Mesothelial cell of epicardium (in vitro differentiated cells): ENCODE results near the gene CCBE1. TPM values are rescaled to one million over a fixed set of nuclear protein-coding genes. Genes with fewer than 3 reads are reported as not detected.

ENCODE experiments used
- DNase-seq, 2 experiments: peaks; one replicate each; pipeline ENCODE4 v3.0.0; 2021; ENCODE audit warnings: low spot score in 2 of 2; ENCODE audit not compliant: unreplicated experiment in 2 of 2
- H3K27ac Mint-ChIP-seq: 2 replicates; pipeline ENCODE4 v1.8.0; 2021; ENCODE audit warnings: mixed read lengths
- H3K27me3 Mint-ChIP-seq: 2 replicates; pipeline ENCODE4 v1.8.0; 2021; ENCODE audit warnings: low read depth, mixed read lengths
- H3K36me3 Mint-ChIP-seq: 2 replicates; pipeline ENCODE4 v1.8.0; 2021; ENCODE audit warnings: mixed read lengths
- H3K4me1 Mint-ChIP-seq: 2 replicates; pipeline ENCODE4 v1.8.0; 2021; ENCODE audit warnings: mixed read lengths
- H3K4me3 Mint-ChIP-seq: 2 replicates; pipeline ENCODE4 v1.8.0; 2021; ENCODE audit warnings: mild to moderate bottlenecking, moderate library complexity, mixed read lengths
- H3K9me3 Mint-ChIP-seq: 2 replicates; pipeline ENCODE4 v1.8.0; 2021; ENCODE audit warnings: mixed read lengths
- total RNA-seq: library from RNA; stranded (reverse); gene quantifications from 3 replicates; pipeline ENCODE4 v1.2.1, GENCODE V29; 2021
- TF ChIP-seq, protein P1 (sequence below): fragments of 200-600 bp; sonication (generic); IDR thresholded peaks from one replicate; pipeline ENCODE4 v1.5.0; 2021; ENCODE audit warnings: antibody characterized with exemption; ENCODE audit not compliant: unreplicated experiment

Gene CCBE1
- total RNA-seq, 1 donor from 2014 or later, result 71.1 TPM

DNA sequence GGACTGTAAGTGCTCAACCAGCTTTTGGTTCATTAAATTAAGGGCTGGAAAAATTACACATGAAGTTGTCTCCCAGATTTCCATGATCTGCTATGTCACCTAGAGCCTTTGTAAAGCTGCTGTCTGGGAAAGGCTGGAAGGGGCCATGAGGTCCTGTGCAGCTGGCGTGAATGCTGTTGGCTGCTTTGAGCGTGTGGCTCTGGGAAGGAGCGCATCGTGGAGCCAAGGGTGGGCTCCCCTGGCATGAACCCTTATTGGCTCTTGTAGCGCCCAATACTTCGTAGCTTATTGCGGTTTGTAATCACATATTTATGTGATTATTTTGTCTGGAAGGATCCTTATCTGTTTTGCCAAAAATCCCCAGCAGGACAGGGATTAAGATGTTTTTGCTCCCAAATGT lies 267.6 kb downstream of the CCBE1 start:
- Mint-ChIP-seq H3K4me1 (peaks cover 21% of the 10 kb centered on the region), H3K27ac (no peak overlapping the region), H3K36me3 (peaks cover 2% of the 10 kb centered on the region), H3K4me3 (no peak overlapping the region), H3K9me3 (no peaks in the 10 kb centered on the region), H3K27me3 (no peaks in the 10 kb centered on the region)
- TF ChIP-seq, protein P1, sequence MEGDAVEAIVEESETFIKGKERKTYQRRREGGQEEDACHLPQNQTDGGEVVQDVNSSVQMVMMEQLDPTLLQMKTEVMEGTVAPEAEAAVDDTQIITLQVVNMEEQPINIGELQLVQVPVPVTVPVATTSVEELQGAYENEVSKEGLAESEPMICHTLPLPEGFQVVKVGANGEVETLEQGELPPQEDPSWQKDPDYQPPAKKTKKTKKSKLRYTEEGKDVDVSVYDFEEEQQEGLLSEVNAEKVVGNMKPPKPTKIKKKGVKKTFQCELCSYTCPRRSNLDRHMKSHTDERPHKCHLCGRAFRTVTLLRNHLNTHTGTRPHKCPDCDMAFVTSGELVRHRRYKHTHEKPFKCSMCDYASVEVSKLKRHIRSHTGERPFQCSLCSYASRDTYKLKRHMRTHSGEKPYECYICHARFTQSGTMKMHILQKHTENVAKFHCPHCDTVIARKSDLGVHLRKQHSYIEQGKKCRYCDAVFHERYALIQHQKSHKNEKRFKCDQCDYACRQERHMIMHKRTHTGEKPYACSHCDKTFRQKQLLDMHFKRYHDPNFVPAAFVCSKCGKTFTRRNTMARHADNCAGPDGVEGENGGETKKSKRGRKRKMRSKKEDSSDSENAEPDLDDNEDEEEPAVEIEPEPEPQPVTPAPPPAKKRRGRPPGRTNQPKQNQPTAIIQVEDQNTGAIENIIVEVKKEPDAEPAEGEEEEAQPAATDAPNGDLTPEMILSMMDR, result no peak
- no peak for DNase-seq

DNA sequence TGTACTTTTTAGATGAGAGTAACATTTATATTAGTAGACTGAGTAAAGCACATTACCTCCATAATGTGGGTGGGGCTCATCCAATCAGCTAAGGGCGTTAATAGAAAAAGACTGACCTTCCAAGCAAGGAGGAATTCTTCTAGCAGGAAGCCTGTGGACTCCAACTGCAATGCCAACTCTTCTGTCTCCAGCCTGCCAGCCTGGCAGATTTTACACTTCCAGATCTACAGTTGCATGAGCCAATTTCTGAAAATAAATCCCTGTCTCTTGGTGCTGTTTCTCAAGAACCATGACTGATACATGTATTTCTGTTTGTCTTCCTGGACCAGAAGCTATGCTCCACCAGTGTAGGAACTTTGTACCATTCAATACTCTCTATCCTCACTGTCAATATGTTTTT lies 269.2 kb downstream of the CCBE1 start:
- TF ChIP-seq, protein P1, result no peak
- Mint-ChIP-seq H3K4me3 (no peak overlapping the region), H3K27ac (no peak overlapping the region), H3K27me3 (no peaks in the 10 kb centered on the region), H3K9me3 (no peaks in the 10 kb centered on the region), H3K36me3 (no peaks in the 10 kb centered on the region), H3K4me1 (peaks cover 25% of the 10 kb centered on the region)
- DNase-seq, result no peak

GRCh38 chr18:59426855-59427254 lies 270.4 kb downstream of the CCBE1 start:
- TF ChIP-seq, protein P1, result no peak
- DNase-seq, result no peak
- no peak overlapping the region for H3K4me3 Mint-ChIP-seq
- H3K4me1 Mint-ChIP-seq, result peaks cover 24% of the 10 kb centered on the region
- H3K36me3 Mint-ChIP-seq, result no peaks in the 10 kb centered on the region
- no peak overlapping the region for H3K27ac Mint-ChIP-seq
- H3K27me3 Mint-ChIP-seq, result peaks cover 1% of the 10 kb centered on the region
- no peaks in the 10 kb centered on the region for H3K9me3 Mint-ChIP-seq

GRCh38 chr18:59423259-59423658 lies 274.0 kb downstream of the CCBE1 start:
- TF ChIP-seq, protein P1, result no peak
- H3K4me3 Mint-ChIP-seq, result no peak overlapping the region
- peaks cover 35% of the 10 kb centered on the region for H3K4me1 Mint-ChIP-seq
- H3K9me3 Mint-ChIP-seq, result no peaks in the 10 kb centered on the region
- DNase-seq, result no peak
- peaks cover 1% of the 10 kb centered on the region for H3K27me3 Mint-ChIP-seq
- no peaks in the 10 kb centered on the region for H3K36me3 Mint-ChIP-seq
- no peak overlapping the region for H3K27ac Mint-ChIP-seq

DNA sequence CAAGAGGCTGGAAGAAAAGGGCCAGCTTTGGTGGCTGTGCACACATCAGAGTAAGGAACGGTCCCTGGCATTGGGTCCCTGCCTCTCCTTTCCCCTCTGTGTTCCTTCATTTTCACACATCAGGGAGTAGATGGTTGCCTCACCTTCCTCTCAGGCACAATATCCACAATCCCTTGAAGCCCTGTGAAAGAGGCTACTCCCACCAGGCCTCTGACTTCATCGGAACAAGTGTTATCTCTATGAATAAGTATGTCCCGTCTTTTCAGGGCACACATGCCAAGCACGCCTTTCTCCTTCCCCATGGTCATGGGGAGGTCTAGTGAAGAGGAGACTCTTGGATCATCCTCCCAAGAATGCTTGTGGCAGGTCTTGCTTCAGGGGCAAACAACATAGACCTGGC lies 277.0 kb downstream of the CCBE1 start:
- no peak overlapping the region for H3K4me3 Mint-ChIP-seq
- TF ChIP-seq, protein P1, result no peak
- peak overlapping the region; percentile 69 for H3K27ac Mint-ChIP-seq
- no peak for DNase-seq
- no peaks in the 10 kb centered on the region for H3K9me3 Mint-ChIP-seq
- no peaks in the 10 kb centered on the region for H3K36me3 Mint-ChIP-seq
- H3K27me3 Mint-ChIP-seq, result peaks cover 1% of the 10 kb centered on the region
- peaks cover 53% of the 10 kb centered on the region for H3K4me1 Mint-ChIP-seq

GRCh38 chr18:59419386-59419785 lies 277.8 kb downstream of the CCBE1 start:
- Mint-ChIP-seq H3K4me3 (no peak overlapping the region), H3K36me3 (no peaks in the 10 kb centered on the region), H3K4me1 (peaks cover 54% of the 10 kb centered on the region), H3K27ac (peak overlapping the region; percentile 43), H3K9me3 (no peaks in the 10 kb centered on the region), H3K27me3 (peaks cover 1% of the 10 kb centered on the region)
- DNase-seq, result no peak
- TF ChIP-seq, protein P1, result no peak
